ENCODE data around the gene LDLRAP1.

- TF ChIP-seq POLR2AphosphoS5 (IDR thresholded peaks at IDR 0.05), result no peak
- no peak for TF ChIP-seq POLR2A (IDR thresholded peaks at IDR 0.05)
Measured at GRCh38 chr1:25522031-25522655, 21.3 kb upstream of the LDLRAP1 start.

Measured in suprapubic skin (tissue), 4 donors.